ENCODE results near the gene TTC3.
"Not testable (repeated sequence)": the region's sequence is repeated elsewhere in the genome, so short reads cannot be mapped to it uniquely, and the experiment has no call there.

TTC3 gene

DNA sequence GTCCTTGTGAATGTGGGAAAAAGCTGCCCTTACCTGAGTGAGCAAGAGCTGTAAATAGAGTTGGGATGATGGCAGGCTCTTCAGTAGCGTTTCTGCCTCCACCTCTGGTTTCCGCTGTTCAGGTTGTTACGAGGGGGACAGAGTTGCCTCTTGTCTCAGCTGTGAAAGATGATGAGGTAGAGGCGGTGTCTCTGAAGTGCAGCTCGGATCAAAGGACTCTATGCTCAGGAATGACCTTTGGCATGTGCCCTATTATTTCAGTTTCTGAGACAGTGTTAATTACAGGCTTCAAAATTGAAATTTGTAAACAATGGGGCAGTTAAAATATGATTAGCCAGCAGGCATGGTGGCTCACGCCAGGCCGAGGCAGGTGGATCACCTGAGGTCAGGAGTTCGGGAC, 123.8 kb downstream of the TTC3 start:
- DNase-seq (ENCODE audit: low read depth), result no peak

DNA sequence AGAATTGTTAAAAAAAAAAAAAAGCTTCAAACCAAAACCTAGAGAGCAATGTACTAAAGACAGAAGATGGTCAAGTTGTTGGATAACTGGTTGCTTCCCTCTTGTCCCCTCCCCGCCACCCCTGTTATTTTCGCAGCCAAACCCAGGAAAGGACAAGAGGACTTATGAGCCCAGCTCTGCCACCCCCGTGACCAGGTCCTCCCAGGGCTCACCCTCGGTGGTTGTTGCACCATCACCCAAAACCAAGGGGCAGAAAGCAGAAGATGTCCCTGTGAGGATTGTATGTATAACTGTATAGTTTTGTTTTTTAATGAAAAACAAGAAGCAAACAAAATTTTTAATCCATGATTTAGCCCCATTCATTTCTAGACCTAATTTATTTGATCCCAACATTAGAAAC, 124.7 kb downstream of the TTC3 start:
- no peak for DNase-seq (ENCODE audit: low read depth)

DNA sequence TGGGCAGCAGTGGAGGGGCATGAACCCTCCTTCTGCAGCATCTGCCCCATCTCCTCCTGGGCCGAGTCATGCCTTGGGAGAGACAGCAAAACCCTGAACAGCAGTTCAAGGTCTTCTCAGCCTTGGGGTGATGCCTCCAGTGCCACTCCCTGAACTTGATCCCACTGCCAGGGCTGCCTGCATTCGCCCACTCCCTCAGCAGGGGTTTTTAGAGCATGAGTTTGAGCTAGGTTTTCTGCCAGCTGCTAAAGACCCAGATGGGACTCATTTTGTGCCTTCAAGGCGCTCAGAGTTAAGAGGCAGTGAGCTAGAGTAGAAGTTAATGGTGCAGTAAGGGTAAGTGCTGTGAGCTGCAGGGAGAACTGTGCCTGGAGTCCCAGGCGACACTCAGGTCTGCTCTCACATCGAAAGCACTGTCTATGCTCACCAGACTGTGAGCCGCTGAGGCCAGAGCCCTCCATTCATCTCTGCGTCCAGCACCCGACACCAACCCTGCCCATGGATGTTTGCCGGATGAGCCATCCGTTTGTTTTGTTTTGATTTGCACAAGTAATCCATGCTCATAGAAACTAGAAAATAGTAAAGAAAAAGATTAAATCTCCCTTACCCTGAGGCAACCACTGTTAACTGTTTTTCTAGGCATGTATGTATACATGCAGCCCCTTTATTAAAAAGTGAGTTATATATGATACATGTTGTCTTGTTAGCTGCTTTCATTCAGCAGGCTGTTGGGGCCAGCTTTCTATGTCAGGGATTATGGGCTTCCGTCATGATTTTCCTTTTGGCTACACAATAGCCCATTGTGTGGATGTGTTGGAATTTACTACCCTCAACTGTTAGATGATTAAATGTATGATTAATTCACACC, 126.2 kb downstream of the TTC3 start:
- no peak for DNase-seq (ENCODE audit: low read depth)

DNA sequence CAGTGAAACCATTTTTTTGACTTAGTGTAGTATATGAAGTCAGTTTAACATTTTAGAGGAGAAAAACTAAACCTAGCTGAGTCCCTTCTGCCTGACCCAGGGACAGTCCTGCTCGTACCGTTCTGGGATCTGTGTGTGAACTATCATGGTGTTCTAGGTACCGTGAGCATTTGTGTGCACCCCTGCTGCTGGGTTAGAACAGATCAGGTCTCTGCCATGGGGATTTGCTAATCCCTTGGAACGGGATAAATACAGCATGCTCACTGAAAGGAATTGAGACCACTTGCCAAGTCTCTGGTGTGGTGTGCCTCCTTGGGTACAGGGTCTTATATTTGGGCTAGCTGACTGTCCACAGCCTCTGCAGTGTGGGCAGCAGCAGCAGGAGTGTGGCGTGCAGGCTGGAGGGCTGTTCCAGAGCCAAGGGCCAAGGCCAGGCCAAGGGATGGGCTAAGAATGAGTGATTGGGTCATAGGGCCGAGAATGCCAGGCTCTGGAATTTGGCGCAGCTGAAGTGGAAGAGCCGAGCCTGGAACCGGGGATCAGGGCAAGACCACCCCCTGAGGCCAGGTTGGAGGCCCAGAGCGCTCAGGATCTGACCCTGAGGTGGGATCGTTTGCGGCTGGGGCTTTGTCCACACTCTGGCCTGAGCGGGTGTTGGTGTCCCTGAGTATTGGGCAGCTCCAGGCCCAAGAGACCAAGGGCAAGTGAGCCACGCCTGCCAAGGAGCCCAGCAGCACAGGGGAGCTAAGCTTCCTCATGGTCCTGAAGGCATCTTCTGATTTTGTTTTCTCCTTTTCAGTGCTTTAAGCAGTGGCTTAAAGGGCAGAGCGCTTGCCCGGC, 127.8 kb downstream of the TTC3 start:
- DNase-seq (ENCODE audit: low read depth), result no peak

DNA sequence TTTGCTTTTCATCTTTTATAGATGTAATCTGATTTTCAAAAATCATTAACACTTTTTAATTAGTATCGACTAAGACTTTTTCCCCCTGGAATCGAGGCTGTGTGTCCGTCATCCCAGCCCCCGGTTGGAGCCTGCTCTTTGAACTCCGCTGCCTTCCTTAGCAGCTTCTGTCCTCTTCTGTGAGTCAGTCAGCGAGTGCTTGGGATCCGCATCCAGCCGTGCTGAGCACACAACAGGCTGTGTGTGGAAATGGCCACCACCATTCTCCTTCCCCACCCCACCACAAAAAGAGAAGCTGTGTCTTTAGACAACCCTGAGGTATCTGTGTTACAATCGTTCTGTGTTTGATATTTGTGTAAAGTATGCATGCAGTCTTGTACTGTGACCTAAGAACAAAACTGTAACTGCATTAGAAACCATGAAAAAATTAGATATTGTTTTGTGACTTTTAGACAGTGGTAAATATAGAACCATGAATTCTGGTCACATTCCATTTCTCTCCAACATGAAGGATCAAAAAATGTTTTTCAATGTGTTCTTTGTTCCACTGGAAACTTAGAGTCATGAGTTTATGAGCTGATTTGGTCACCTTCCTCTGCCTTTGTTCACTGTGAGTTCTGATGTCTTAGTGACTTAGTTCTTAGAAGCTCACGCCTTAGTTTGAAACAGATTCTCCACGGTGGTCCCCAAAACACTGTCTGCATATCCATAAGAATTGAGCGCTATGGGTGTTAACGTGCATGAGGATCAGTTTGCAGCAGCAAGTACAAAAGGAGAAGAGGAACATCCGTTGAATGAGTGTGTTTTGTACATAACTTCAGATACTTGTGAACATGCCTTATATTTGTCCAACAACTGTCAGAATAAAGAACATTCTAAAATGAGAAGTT, 129.4 kb downstream of the TTC3 start:
- DNase-seq (ENCODE audit: low read depth), result no peak

DNA sequence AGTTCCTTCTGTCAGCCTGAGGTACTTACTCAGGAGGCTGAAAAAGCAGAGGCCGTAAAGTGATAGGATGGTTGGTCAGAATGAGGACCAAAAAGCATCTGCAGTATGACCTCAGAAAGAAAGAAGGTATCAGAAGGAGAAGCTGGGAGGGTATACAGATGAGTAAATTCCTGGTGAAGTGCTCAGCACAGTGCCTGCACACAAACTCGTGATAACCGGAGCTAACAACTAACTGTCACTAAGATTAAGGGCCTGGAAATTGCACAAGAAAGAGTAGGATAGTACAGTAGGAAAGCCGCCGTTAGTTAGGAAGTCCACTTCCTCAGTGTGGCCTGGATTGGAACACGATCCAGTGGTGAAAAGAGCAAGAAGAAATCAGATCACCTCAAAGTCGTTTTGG, 131.5 kb downstream of the TTC3 start:
- DNase-seq (ENCODE audit: low read depth), result no peak

DNA sequence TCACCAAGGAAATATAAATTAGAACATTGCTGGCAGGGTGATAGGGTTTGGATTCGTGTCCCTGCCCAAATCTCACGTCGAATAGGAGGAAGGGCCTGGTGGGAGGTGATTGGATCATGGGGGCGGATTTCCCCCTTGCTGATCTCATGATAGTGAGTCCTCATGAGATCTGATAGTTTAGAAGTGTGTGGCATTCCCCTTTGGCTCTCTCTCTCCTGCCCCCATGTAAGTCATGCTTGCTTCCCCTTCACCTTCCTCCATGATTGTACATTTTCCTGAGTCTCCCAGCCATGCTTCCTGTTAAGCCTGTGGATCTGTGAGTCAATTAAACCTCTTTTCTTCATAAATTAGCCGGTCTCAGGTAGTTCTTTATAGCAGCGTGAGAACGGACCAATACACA, 133.4 kb downstream of the TTC3 start:
- no peak for DNase-seq (ENCODE audit: low read depth)

DNA sequence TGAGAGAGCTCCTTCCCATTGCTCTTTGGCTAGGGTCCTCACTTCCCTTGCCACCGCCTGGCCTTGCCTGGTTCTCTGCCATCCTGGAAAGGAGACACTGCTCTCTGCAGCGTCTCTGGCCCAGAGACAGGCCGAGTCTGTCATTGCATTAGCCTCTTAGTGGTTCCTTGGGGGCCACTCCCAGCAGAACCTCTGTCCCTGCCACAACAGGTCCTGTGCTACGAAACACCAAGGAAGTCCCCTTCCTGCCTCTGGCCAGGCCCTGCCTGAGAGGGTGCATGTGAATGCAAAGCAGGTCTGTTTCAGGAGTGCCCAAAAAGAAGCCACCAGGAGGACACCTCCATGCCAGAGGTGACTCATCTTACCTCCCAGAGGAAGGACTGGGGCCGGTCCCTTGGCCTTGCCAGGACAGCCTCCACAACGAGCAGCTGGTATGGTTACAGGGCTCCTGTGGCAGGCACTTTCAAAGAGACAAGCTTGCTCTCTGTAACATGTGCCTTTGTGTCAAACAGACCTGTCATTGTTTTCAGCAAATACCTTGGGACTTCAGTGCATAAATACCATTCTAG, 134.5 kb downstream of the TTC3 start:
- no peak for DNase-seq (ENCODE audit: low read depth)

DNA sequence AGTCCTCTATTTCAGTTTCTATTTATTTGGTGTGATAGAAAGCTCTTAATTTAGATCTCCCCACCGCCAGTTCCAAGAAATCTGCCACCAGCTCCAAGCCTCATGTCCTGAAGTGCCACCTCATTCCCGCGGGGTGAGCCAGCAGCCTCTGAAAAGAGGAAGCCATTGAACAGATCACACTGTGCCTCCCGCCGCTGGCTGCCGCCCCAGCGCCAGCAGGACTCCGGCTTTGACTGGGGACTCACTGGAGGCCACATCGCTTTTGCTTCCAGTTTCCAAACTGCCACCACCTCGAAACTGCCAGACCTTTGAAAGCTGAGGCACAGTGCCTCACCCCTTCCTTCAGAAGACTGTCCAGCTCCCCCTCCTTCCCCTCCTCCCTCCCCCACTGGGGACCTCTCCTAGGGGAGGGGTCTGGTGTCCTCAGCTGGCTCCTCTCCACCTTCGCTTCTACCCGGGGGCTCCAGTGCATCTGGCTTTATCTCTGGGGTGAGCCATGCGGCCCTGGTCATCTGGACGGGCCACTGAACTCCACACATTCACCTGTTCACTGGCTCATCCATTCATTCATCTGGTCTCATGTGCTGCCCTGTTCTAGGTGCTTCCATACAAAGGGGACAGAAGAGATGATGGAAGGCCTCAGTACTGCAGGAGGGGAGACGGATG, 135.1 kb downstream of the TTC3 start:
- DNase-seq (ENCODE audit: low read depth), result no peak

DNA sequence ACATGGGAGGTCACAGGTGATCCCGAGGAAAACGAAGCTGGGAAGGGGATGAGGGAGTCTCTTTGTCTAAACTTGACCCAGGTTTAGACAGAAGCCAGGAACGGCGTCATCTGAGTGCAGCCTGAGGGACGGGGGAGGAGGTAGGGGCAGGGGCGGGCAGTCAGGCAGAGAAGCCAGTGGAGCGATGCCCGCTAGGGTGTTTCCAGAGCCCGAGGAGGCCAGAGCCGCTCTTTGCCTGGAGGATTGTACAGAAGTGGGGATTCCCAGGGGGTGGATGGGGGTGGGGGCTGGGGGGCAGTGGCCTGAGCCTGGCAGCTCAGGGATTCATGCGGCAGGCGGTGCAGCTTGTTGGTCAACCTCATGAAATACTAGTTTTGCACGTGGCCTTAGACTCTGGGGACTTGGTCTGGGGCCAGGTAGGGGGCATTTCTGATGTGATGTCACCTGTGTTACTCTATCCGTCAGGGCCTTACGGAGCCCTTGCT, 135.7 kb downstream of the TTC3 start:
- DNase-seq (ENCODE audit: low read depth), result no peak

DNA sequence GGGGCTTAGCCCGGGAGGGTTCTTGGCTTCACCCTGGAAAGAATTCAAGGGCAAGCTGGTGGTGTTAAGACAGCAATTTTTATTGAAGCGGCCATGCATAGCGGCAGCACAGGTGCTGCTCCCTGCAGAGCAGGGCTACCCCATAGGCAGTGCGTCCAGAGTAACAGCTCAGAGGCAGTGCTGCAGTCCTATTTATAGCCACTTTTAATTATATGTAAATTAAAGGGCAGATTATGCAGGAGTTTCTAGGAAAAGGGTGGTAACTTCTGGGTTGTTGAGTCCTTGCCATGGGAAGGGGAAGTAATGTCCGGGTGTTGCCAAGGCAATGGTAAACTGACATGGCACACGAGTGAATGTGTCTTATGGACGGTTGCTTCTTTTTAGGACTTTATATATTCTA, 137.1 kb downstream of the TTC3 start:
- DNase-seq (ENCODE audit: low read depth), result no peak

DNA sequence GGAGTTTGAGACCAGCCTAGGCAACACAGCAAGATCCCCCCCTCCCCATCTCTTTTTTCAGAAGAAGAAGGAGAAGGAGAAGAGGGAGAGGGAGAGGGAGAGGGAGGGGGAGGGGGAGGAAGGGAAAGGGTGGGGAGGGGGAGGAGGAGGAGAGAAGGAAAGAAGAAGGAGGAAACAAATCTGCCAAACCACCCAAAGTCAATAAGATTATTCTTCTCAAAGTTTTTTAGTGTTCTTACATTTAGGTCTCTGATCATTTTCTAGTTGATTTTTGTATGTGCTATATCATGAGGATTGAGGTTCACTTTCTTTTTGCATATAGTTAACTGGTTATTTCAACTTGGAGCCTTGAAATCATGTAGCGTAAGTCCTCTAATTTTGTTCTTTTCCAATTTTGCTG, 137.7 kb downstream of the TTC3 start:
- DNase-seq (ENCODE audit: low read depth), result no peak

DNA sequence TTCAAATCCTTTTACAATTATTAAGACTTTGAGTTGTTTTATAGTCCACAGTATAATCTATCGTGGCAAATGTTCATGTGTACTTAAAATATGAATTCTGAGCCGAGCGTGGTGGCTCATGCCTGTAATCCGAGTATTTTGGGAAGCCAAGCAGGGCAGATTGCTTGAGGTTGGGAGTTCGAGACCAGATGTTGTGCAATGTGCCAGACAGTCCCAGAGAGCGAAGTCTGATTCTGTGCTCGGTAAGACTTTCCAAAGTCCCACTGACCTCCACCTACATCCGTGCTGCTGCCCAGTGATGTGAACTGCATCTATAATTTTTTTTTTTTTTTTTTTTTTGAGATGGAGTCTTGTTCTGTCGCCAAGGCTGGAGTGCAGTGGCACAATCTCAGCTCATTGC, 141.9 kb downstream of the TTC3 start:
- DNase-seq (ENCODE audit: low read depth), result no peak

DNA sequence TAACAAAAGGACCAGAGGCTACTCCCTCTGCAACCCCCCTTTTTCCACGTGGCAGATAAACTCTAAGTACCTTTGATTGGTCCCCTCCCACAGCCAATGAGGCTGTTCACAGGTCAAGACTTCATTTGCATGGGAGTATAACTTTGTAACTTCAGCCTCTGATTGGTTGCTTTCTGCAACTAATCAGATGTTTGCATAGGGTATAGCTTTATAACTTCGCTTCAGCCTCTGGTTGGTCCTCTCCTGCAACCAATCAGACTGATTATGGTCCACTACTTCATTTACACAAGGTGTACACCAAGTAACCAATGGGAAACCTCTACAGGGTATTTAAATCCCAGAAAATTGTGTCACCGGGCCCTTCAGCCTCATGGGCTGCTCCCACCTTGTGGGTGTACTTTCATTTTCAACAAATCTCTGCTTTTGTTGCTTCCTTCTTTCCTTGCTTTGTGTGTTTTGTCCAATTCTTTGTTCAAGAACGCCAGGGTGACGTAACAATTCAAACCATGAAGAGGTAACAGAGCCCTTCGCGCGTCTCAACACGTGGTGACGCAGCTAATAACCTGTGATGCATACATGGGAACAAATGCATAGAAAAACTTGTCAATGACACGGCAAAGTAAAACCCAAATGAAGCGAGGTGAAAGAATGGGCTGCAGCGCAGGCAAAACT, 146.8 kb downstream of the TTC3 start:
- no peak for DNase-seq (ENCODE audit: low read depth)

DNA sequence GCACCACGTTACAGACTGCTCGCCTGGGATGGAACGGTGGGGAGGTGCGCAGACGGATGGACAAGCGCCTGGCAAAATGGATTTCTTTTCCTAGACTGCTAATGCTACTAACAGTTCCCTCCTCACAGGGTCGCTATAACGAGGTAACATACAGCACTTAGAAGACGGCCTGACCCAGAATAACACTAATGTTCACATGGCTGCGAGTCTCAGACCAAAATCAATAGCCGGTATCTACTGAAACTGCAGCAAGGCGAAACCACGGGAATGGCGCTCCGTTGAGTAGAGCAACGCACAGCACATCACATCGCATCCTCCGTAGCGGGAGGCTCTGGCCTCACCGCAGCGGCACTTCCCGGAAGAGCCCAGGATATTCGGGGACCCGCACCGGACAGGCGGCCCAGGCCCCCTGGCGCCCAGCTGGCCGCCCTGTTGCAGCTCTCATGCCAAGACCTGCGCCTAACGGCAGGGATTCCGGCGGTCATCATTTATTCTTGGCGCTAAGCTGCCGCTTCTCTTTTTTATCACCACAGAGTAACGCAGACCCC, 147.5 kb downstream of the TTC3 start:
- DNase-seq (ENCODE audit: low read depth), result no peak

DNA sequence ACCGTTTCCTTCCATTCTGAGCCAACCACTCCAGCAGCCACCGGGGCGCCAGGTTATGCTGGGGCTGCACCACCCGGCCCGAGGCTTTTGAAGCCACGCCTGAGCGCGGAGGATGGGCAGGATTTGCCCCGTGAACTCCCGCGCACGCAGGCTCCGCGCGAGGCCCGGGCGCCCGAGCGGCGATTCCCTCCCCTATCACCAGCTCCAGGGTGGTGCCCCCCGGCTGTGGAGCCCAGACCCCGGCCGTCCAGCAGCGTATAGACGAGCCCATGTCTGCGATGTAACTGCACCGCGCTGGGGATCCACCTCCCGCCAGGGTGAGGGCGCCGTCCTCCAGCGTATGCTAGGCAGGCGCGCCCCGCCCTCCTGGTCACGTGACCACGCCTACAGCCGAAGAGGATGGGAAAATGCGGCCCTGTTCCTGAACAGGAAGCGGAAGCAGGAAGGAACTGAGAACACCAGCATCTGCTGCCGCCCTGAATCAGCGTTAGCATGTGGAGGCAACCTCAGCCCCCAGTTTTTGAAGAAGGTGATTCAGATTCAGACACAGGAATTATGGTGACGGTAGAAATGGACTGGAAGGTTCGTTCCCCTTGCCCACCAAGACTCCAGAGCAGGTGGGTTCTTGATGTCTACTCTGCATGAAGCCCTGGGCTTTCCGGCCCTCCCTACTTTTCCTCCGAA, 148.1 kb downstream of the TTC3 start:
- DNase-seq (ENCODE audit: low read depth), result peak; percentile 92

DNA sequence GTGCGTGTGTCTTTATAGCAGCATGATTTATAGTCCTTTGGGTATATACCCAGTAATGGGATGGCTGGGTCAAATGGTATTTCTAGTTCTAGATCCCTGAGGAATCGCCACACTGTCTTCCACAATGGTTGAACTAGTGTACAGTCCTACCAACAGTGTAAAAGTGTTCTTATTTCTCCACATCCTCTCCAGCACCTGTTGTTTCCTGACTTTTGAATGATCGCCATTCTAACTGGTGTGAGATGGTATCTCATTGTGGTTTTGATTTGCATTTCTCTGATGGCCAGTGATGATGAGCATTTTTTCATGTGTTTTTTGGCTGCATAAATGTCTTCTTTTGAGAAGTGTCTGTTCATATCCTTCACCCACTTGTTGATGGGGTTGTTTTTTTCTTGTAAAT, 149.2 kb downstream of the TTC3 start:
- not testable (repeated sequence) for DNase-seq (ENCODE audit: low read depth)

DNA sequence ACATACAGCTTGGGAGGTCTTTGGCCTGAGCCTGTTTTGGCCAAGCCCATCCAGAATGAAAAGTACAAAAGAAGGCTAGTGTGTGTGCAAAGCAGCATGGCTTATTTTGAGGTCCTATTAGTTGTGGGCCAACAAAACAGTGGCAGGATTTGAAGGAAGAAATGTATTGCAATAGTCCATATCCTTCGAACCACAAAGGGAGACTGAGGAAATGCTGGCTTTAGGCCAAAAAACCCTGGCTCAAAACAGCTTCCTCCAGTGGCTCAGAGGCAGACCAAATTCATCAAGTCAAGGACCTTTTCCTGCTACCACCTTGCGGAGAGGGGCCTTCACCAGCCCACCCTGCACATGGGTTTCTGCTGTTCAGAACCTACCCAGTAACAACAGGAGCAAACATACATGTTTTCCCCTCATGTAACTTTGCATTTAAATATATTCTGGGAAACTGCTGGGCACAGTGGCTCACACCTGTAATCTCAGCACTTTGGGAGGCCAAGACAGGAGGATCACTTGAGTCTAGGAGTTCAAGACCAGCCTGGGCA, 150.8 kb downstream of the TTC3 start:
- DNase-seq (ENCODE audit: low read depth), result no peak

All from activated T-helper 9 cell treated with anti-CD3 and anti-CD28 coated beads, Interleukin-2, amount 50 U/mL, for 16 hours (primary cell).